Body of pancreas (tissue), 4 donors: ENCODE data around the gene HEATR3.

Experiments used
- CTCF ChIP-seq, 7 experiments: fragments of 450-650 bp in 4 of 7; fragments of 200-600 bp in 3 of 7; sonication (generic) in 3 of 7; IDR thresholded peaks; one replicate each; pipeline ENCODE4 v1.5.1; 2016 to 2019; ENCODE audit warnings: antibody characterized with exemption in 7 of 7
- POLR2A ChIP-seq, 3 donors: fragments of 450-650 bp; IDR thresholded peaks; one replicate each; pipeline ENCODE4 v1.6.1; 2016; ENCODE audit warnings: antibody characterized with exemption in 3 of 3, mild to moderate bottlenecking in 2 of 3

- no peak for TF ChIP-seq POLR2A (IDR thresholded peaks at IDR 0.05)
- no peak for TF ChIP-seq CTCF (IDR thresholded peaks at IDR 0.05)
Observed at GRCh38 chr16:50065241-50065623, 538 bp upstream of the HEATR3 start.
